Activated naive CD8-positive, alpha-beta T cell treated with anti-CD3 and anti-CD28 coated beads, Interleukin-2, amount 50 U/mL, for 24 hours (primary cell): ENCODE results near the gene MYO9A.

Experiments
- ATAC-seq: fragments of 150-1000 bp; cut with Tn5 transposase; one replicate; pipeline ENCODE4 v1.10.0; 2021
- DNase-seq: peaks from one replicate; pipeline ENCODE4 v3.0.0; 2021
- H3K27ac Mint-ChIP-seq: one replicate; pipeline ENCODE4 v1.8.0; 2021; ENCODE audit warnings: mild to moderate bottlenecking, mixed read lengths
- H3K27me3 Mint-ChIP-seq: one replicate; pipeline ENCODE4 v1.8.0; 2021; ENCODE audit warnings: mixed read lengths
- H3K36me3 Mint-ChIP-seq: one replicate; pipeline ENCODE4 v1.8.0; 2021; ENCODE audit warnings: low read depth, mixed read lengths
- H3K4me1 Mint-ChIP-seq: one replicate; pipeline ENCODE4 v1.8.0; 2021; ENCODE audit warnings: mixed read lengths
- H3K4me3 Mint-ChIP-seq: one replicate; pipeline ENCODE4 v1.8.0; 2021; ENCODE audit warnings: mild to moderate bottlenecking, moderate library complexity, mixed read lengths
- H3K9me3 Mint-ChIP-seq: one replicate; pipeline ENCODE4 v1.8.0; 2021; ENCODE audit warnings: mixed read lengths

The MYO9A gene, protein sequence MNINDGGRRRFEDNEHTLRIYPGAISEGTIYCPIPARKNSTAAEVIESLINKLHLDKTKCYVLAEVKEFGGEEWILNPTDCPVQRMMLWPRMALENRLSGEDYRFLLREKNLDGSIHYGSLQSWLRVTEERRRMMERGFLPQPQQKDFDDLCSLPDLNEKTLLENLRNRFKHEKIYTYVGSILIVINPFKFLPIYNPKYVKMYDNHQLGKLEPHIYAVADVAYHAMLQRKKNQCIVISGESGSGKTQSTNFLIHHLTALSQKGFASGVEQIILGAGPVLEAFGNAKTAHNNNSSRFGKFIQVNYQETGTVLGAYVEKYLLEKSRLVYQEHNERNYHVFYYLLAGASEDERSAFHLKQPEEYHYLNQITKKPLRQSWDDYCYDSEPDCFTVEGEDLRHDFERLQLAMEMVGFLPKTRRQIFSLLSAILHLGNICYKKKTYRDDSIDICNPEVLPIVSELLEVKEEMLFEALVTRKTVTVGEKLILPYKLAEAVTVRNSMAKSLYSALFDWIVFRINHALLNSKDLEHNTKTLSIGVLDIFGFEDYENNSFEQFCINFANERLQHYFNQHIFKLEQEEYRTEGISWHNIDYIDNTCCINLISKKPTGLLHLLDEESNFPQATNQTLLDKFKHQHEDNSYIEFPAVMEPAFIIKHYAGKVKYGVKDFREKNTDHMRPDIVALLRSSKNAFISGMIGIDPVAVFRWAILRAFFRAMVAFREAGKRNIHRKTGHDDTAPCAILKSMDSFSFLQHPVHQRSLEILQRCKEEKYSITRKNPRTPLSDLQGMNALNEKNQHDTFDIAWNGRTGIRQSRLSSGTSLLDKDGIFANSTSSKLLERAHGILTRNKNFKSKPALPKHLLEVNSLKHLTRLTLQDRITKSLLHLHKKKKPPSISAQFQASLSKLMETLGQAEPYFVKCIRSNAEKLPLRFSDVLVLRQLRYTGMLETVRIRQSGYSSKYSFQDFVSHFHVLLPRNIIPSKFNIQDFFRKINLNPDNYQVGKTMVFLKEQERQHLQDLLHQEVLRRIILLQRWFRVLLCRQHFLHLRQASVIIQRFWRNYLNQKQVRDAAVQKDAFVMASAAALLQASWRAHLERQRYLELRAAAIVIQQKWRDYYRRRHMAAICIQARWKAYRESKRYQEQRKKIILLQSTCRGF (N-terminal part only)

DNA sequence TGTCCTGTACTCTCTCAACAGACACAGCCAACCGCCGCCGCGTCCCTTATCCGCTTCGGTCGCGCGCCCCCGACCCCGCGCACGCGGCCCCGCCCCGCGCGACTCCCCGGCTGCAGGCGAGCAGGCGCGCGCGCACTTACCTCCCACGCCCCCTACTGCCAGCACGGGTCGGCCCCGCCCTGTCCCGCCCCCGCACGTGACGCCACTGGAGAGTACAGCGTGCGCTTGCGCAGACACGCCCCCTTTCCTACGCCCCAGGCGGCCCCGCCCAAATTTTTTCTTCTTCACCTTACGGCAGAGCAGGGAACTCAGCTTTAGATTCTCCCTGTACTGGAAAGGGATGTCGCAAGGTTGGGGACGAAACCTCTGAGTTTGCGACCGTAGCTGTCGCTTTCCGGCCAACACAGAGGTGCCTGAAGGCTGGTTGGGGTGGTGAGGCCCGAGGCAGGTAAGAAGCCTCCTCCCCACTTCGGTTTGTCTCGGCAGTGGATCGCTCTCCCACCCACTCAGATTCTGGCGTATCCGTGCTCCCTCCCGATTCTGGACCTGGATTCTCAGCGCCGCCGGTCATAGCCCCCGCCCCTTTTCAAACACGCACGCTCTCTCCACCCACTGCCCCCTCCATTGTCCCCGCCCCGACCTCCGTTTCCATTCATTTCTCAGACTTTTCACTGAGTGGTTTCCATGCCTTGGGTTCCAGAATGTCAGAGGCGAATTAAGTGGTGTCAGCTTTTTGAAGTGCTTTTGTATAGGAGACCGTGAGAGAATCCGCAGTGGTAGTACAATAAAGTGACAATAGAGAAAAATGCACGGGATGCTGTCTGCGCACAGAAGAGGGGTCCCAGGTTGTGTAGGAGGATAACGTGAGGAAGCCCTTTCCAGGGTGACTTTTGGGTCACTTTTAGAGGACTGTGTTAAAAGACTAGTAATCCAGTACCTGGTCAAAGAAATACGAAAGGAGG, at the start of gene MYO9A, which contains the start of gene SENP8:
Gene MYO9A, minus strand, starts transcription at position 134 of the 962 bp plus-strand sequence. CDS start 71,587 bp downstream, outside the sequence.
Gene SENP8, plus strand, starts transcription at position 387 of the 962 bp plus-strand sequence. CDS start 21,221 bp downstream, outside the sequence.
- peak within 1 kb of the TSS; percentile 97 for H3K27ac Mint-ChIP-seq
- no peaks in the 10 kb centered on the region for H3K27me3 Mint-ChIP-seq
- peak; percentile 78 for ATAC-seq
- peaks cover 28% of the 10 kb centered on the region for H3K4me1 Mint-ChIP-seq
- no peaks in the 10 kb centered on the region for H3K9me3 Mint-ChIP-seq
- H3K36me3 Mint-ChIP-seq, result no peaks in the 10 kb centered on the region
- peak within 1 kb of the TSS; percentile 90 for H3K4me3 Mint-ChIP-seq
- DNase-seq, result peak; percentile 99

DNA sequence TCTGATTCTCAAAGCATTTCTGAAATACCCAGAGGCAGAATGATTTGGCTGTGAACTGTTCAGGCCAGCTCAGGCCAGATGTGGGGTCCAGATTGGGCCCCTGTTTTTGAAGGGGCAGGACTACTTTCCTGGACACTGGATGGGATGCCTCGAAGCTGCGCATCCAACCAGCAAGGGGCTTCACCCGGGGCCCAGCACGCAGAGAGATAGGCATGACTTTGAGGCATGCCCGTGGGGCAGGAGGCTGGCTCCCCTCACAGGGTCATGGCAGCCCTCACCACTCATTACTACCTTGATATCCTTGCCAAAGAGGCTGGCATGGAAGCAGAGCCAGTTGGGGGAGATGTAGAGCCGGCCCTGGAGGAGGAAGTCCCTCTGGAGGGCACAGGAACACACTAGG, 49.5 kb upstream of the MYO9A start:
- no peak for ATAC-seq
- DNase-seq, result no peak
- Mint-ChIP-seq H3K4me3 (no peak overlapping the region), H3K36me3 (no peaks in the 10 kb centered on the region), H3K4me1 (peaks cover 1% of the 10 kb centered on the region), H3K9me3 (no peaks in the 10 kb centered on the region), H3K27ac (no peak overlapping the region), H3K27me3 (no peaks in the 10 kb centered on the region)

DNA sequence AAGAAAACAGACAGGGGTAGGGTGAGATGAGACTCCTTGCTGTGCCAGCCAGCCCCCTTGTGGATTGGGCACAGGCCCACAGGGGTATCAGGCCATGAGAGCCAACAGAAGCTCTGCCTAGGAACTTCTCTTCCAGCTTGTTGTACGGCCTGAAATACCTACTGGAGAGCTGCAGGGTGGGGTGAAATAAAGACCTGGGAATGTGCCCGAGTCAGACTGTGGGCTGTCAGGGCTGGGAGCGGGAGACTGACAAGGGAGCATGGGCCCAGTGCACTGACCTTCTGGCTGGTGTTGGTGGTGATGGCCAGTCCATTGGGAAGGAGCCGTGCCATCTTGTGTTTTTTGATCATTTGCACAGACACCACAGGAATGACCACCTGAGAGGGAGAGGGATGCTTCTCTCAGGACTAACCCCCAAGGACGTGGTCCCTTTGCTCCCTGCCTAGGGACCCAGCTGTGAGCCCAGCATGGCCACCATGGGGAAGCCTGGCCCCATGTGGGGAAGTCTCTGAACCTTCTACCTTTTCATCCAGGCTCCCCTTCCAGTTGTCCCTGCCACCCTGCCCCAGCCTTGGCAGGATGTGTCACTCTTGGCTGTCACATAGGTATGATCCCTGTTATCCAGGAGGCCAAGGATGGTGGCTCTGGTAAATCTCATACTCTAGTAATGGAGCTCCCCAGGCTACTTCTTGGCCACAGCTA, 48.9 kb upstream of the MYO9A start:
- ATAC-seq, result no peak
- no peaks in the 10 kb centered on the region for H3K27me3 Mint-ChIP-seq
- DNase-seq, result no peak
- H3K9me3 Mint-ChIP-seq, result no peaks in the 10 kb centered on the region
- no peak overlapping the region for H3K4me3 Mint-ChIP-seq
- H3K36me3 Mint-ChIP-seq, result no peaks in the 10 kb centered on the region
- peaks cover 1% of the 10 kb centered on the region for H3K4me1 Mint-ChIP-seq
- no peak overlapping the region for H3K27ac Mint-ChIP-seq

DNA sequence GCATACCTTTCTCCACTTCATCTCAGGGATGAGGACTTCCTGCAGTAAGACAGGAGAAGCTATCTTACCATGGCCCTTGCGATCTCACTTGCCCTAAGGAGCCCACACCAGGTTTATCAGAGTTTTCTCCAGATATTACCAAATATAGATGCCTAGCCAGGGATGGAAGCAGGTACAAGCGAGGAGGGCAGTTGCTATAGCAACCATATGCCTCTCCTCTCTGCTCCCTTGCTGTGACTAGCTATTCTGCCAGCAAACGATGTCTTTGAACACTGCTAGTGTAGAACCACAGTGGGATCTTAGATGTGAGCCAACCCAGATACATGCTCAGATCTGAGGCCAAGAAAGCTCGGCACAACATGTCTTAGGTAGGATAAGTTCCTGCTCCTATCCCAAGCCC, 45.8 kb upstream of the MYO9A start:
- ATAC-seq, result no peak
- H3K27ac Mint-ChIP-seq, result no peak overlapping the region

DNA sequence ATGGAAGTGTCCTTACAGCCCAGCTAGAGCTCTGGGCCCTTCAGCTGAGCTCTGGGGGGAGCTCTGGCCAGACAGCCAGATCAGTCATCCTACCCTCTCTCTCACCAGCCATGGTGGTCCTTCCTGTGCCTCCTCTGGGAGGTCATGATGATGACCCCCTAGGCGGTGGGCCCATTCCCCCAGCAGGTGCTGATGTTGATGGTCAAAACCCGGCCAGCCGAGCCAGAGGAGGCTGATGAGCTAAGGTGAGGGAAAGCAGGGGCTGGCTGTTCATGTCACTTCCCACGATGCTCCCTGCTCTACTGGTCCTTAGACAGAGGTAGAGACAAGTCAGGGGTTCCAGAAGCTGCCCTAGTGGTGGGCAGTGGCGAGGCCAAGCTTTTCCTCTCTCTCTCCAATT, 44.6 kb upstream of the MYO9A start:
- DNase-seq, result no peak
- no peak for ATAC-seq
- H3K9me3 Mint-ChIP-seq, result no peaks in the 10 kb centered on the region

More for the DNA sequence above, 45.8 kb upstream of the MYO9A start:
- DNase-seq, result no peak
- Mint-ChIP-seq H3K4me3 (no peak overlapping the region), H3K27me3 (no peaks in the 10 kb centered on the region), H3K4me1 (no peaks in the 10 kb centered on the region), H3K36me3 (no peaks in the 10 kb centered on the region), H3K9me3 (no peaks in the 10 kb centered on the region)

DNA sequence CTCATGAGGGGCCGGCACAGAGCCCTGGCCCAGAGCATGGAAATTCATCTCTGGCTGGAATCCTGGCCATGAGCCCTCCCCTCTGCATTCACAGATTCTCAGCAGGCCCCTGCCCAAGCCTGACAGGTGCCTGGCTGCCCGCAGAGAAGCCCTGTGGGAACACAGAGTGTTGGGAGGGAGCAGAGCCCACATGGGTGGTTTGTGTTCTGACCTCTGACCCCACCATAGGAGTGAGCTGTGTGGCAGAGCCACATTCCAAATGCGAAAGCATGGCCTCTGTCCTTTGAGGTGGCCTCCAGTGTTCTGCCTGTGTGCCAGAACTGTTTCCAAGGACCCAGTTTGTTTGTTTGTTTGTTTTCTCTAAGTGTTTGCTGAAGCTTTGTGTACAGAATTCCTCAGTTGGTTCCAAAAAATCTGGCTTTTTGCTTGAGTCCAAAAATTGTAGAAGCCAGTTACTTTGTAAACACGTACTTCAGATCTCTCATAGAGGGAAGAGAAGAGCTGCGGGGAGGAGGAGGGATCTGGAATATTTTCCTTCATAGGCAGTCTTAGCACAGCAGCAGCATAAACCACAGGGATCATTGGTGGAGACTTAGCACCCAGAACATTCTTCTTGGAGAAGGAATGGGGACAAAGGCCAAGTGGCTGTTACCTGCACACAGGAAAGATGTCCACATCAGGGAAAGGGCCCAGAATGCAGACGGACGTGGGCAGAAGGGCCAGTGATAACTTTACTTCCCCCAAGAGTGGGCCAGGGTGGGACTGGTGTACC, 43.6 kb upstream of the MYO9A start:
- Mint-ChIP-seq H3K9me3 (no peaks in the 10 kb centered on the region), H3K36me3 (no peaks in the 10 kb centered on the region), H3K4me3 (no peak overlapping the region), H3K27me3 (no peaks in the 10 kb centered on the region), H3K27ac (no peak overlapping the region), H3K4me1 (no peaks in the 10 kb centered on the region)
- ATAC-seq (no peak), DNase-seq (no peak)

More for the DNA sequence above, 44.6 kb upstream of the MYO9A start:
- Mint-ChIP-seq H3K27me3 (no peaks in the 10 kb centered on the region), H3K27ac (no peak overlapping the region), H3K4me3 (no peak overlapping the region), H3K4me1 (no peaks in the 10 kb centered on the region), H3K36me3 (no peaks in the 10 kb centered on the region)

DNA sequence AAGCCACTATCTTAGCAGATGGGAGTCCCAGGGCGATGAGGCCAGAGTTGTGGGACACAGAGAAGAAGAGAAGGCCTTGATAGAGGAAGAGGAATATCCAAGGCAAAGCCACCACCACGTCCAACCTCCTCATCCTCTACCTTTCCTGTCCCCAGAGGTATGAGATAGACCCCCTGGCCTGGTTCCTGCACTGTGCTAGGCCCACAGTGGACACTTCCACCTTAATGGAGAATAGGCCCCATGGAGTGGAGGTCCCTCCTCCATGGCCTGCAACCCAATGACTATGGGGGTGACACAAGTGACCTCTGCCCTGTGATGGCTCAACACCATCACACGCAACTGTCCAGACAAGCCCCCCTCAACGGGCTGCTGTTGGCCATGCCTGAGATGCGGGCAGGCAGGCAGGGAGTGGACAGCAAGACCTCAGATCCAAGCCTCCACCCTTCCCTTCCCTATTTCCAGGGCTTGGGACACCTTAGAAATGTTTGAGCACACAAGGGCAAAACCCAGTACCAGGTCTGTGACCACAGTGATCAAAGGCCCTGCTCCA, 42.8 kb upstream of the MYO9A start:
- no peaks in the 10 kb centered on the region for H3K27me3 Mint-ChIP-seq
- H3K36me3 Mint-ChIP-seq, result no peaks in the 10 kb centered on the region
- no peaks in the 10 kb centered on the region for H3K9me3 Mint-ChIP-seq
- peaks cover under 1% of the 10 kb centered on the region for H3K4me1 Mint-ChIP-seq
- H3K27ac Mint-ChIP-seq, result no peak overlapping the region
- no peak overlapping the region for H3K4me3 Mint-ChIP-seq
- DNase-seq (no peak), ATAC-seq (no peak)

DNA sequence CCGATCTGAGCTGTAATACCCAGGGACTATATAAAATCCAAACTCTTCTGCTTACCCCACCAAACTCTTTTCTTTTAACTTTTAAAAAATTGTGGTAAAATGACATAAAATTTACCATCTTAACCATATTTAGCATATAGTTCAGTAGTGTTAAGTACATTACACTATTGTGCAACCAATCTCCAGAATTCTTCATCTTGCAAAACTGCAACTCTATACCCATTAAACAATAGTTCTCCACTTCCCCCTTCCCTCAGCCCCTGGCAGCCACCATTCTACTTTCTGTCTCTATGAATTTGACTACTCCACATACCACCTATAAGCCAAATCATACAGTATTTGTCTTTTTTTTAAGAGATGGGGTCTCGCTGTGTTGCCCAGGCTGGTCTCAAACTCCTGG, 39.0 kb upstream of the MYO9A start:
- Mint-ChIP-seq H3K27ac (no peak overlapping the region), H3K9me3 (no peaks in the 10 kb centered on the region), H3K4me1 (peaks cover 2% of the 10 kb centered on the region), H3K4me3 (no peak overlapping the region), H3K27me3 (peaks cover 3% of the 10 kb centered on the region), H3K36me3 (no peaks in the 10 kb centered on the region)
- no peak for ATAC-seq
- no peak for DNase-seq

DNA sequence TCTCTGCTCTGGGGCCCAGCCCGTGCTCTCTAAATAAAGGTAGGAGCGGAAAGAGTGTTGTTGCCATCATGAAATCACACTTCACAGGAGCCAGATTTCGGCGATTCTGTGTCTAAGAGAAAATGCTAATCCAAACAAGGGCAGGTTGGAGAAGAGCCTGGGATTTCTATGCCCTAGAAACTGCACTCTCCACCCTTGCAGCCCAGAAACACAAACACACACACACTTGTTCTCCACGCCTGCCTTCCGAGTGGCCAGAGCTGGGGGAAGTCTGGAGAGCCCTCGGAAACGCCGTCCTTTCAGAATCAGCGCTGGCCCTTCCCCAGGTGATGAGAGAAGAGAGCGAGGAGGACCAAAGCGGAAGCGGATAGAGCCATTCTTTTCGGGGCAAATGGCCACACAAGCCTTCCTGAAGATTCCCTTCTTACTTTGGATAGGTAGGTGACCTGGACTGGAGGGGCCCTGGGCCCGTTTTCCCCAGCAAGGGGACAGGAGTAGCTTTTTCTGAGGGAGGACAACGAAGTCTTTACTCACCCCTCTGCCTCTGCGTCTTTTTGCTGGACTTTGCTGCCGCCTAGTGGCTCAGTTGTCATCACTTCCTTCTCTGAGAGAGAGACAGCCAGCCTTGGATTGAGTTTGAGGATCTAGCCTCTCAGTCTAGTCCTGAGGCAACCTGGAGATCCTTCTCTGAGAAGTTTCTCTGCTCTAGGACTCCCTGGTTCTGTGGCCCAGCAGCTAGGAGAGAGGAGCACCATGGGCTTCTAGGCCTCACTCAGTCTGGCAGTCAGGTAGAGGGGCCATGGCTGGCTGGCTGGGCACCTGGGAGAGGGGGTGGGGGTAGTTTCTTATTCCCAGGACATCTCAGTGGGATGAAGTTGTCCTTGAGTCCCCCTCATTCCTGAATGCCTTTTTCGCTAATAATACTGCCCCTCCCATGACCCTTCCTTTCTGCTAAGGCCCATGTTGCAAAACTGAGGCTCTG, 38.0 kb upstream of the MYO9A start:
- peak overlapping the region; percentile 70 for H3K4me3 Mint-ChIP-seq
- peak; percentile 85 for DNase-seq
- H3K27me3 Mint-ChIP-seq, result peaks cover 3% of the 10 kb centered on the region
- no peaks in the 10 kb centered on the region for H3K36me3 Mint-ChIP-seq
- no peaks in the 10 kb centered on the region for H3K9me3 Mint-ChIP-seq
- H3K4me1 Mint-ChIP-seq, result peaks cover 2% of the 10 kb centered on the region
- no peak overlapping the region for H3K27ac Mint-ChIP-seq
- ATAC-seq, result peak; percentile 93

DNA sequence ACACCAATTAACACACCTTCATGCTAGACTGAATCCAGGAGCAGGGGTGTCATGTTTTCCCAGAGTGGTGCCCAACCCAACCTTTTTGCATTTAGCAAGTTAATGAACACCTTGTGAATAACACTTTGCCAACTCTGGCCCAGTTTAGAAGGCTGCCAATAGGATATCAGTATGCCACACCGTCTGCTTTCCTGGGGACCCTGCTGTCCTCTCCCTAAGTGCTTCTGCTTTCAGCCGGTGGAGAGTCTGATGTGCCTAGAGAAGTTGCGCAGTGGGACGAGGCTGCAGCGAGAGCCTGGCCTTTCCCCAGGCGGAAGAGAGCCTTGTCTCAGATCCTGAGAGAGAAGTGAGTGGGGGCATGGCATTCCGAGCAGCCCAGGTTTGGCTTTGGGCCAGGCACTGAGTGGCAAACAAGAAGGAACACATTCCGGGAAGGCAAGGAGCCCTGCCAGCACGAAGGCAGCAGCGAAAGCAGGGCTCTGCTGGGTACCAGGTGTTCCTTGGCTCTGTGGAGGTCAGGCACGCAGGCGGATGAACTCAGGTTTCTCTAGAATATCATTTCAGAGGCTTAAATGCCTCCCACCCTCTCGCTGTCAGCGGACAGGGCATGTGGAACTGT, 37.2 kb upstream of the MYO9A start:
- no peaks in the 10 kb centered on the region for H3K36me3 Mint-ChIP-seq
- no peaks in the 10 kb centered on the region for H3K9me3 Mint-ChIP-seq
- no peak overlapping the region for H3K27ac Mint-ChIP-seq
- H3K4me1 Mint-ChIP-seq, result peaks cover 2% of the 10 kb centered on the region
- DNase-seq (no peak), ATAC-seq (no peak)
- peaks cover 3% of the 10 kb centered on the region for H3K27me3 Mint-ChIP-seq
- peak overlapping the region; percentile 70 for H3K4me3 Mint-ChIP-seq

DNA sequence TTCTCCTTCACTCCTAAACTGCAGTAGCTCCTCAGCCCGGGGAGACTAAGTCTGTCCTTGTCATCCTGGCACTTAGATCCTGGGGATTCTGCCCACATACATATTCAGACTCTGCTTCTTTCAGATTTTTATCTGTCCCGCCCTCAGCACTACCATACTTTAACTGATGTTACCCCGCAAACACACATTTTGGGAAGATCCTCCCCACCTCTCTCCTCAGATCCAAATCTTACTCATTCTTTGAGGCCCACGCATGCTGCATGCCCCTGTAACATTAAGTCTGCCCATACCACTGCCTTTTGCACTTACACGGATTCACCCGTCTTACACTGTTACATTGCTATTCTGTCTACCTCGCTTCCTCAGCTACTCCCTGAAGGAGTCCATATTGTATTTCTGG, 36.4 kb upstream of the MYO9A start:
- no peak for ATAC-seq
- Mint-ChIP-seq H3K4me1 (peaks cover 2% of the 10 kb centered on the region), H3K36me3 (no peaks in the 10 kb centered on the region), H3K4me3 (no peak overlapping the region), H3K27ac (no peak overlapping the region), H3K9me3 (no peaks in the 10 kb centered on the region), H3K27me3 (peaks cover 3% of the 10 kb centered on the region)
- no peak for DNase-seq
